ENCODE measurements around the gene TARP.

TARP gene

GRCh38 chr7:38306171-38306570, 32.7 kb upstream of the TARP start:
- intact Hi-C loops (cut with DNase I) = no loop called here
- DNase-seq = no peak

- intact Hi-C loops (cut with DNase I) = no loop called here
- no peak for DNase-seq
Measured at GRCh38 chr7:38303866-38304265, 30.4 kb upstream of the TARP start.

GRCh38 chr7:38300175-38300574, 26.7 kb upstream of the TARP start:
- DNase-seq = no peak
- intact Hi-C loops (cut with DNase I) = no loop called here

- no peak for DNase-seq
- intact Hi-C loops (cut with DNase I) = no loop called here
Measured at GRCh38 chr7:38299275-38299931, 26.0 kb upstream of the TARP start.

- no peak for DNase-seq
- intact Hi-C loops (cut with DNase I) = no loop called here
Measured at GRCh38 chr7:38296059-38296857, 22.8 kb upstream of the TARP start.

GRCh38 chr7:38294926-38295325, 21.5 kb upstream of the TARP start:
- intact Hi-C loops (cut with DNase I) = no loop called here
- no peak for DNase-seq

GRCh38 chr7:38292442-38292841, 19.0 kb upstream of the TARP start:
- intact Hi-C loops (cut with DNase I) = no loop called here

GRCh38 chr7:38291650-38292049, 18.2 kb upstream of the TARP start:
- intact Hi-C loops (cut with DNase I) = no loop called here
- no peak for DNase-seq

More at GRCh38 chr7:38292442-38292841, 19.0 kb upstream of the TARP start:
- DNase-seq = no peak

- intact Hi-C loops (cut with DNase I) = no loop called here
Measured at GRCh38 chr7:38291117-38291647, 17.7 kb upstream of the TARP start.

GRCh38 chr7:38284553-38284952, 11.1 kb upstream of the TARP start:
- no peak for DNase-seq
- intact Hi-C loops (cut with DNase I) = no loop called here

More at GRCh38 chr7:38291117-38291647, 17.7 kb upstream of the TARP start:
- DNase-seq = no peak

- DNase-seq = no peak
- intact Hi-C loops (cut with DNase I) = no loop called here
Measured at GRCh38 chr7:38283809-38284208, 10.4 kb upstream of the TARP start.

- intact Hi-C loops (cut with DNase I) = no loop called here
- no peak for DNase-seq
Measured at GRCh38 chr7:38283107-38283506, 9.7 kb upstream of the TARP start.

- intact Hi-C loops (cut with DNase I) = no loop called here
- DNase-seq = no peak
Measured at GRCh38 chr7:38282081-38282480, 8.6 kb upstream of the TARP start.

GRCh38 chr7:38281266-38281665, 7.8 kb upstream of the TARP start:
- no peak for DNase-seq

GRCh38 chr7:38280707-38281106, 7.3 kb upstream of the TARP start:
- DNase-seq = no peak
- intact Hi-C loops (cut with DNase I) = no loop called here

More at GRCh38 chr7:38281266-38281665, 7.8 kb upstream of the TARP start:
- intact Hi-C loops (cut with DNase I) = no loop called here

- DNase-seq = no peak
- intact Hi-C loops (cut with DNase I) = no loop called here
Measured at GRCh38 chr7:38280000-38280399, 6.6 kb upstream of the TARP start.

GRCh38 chr7:38276096-38276877, 2.9 kb upstream of the TARP start:
- intact Hi-C loops (cut with DNase I) = no loop called here
- no peak for DNase-seq

- no peak for DNase-seq
- intact Hi-C loops (cut with DNase I) = no loop called here
Measured at GRCh38 chr7:38274927-38275620, 1.6 kb upstream of the TARP start.

GRCh38 chr7:38274486-38274885, 1.1 kb upstream of the TARP start:
- intact Hi-C loops (cut with DNase I) = no loop called here
- no peak for DNase-seq

Data from head of caudate nucleus (tissue), 42 donors.